CD4-positive, alpha-beta T cell treated with Interleukin-4 for 4 hours (primary cell): ENCODE data around the gene GSS.

Experiments used
- DNase-seq: peaks from one replicate; pipeline ENCODE4 v3.0.0-alpha.2; 2020

The GSS gene

GRCh38 chr20:34992751-34993417 is 37.3 kb upstream of the GSS start:
- DNase-seq = no peak

GRCh38 chr20:34990661-34991214 is 35.1 kb upstream of the GSS start:
- no peak for DNase-seq

DNA sequence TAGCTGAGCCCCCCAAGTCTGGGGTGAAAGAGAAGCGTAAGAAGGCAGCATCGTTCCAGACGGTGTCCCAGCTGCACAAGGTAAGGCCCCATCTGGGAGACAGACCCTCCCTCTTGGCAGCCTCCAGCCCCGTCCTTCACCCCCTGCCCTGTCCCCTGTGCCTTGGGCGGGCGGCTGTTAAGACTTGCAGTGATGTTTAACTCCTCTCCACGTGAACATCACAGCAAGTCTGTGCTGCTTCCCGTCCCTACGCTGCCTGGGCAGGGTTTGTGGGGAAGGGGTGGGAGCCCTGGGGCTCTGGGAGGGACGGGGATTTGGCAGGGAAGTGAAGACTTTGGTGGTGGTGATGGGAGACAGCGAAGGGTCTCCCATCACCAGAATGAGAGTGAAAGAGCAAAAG is 34.6 kb upstream of the GSS start:
- DNase-seq = no peak

DNA sequence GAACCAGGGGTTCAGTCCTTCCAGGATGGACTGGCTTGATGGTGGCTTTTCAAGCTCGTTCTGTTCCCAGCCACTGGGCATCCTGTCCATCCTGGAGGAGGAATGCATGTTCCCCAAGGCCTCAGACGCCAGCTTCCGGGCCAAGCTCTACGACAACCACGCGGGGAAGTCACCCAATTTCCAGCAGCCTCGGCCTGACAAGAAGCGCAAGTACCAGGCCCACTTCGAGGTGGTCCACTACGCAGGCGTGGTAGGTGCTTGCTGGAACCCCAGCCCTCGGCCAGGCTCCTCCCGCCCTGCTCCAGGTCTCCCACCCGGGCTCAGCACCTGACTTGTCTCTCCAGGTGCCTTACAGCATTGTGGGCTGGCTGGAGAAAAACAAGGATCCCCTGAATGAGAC is 34.1 kb upstream of the GSS start:
- DNase-seq = no peak

GRCh38 chr20:34989118-34989517 is 33.5 kb upstream of the GSS start:
- DNase-seq = no peak

DNA sequence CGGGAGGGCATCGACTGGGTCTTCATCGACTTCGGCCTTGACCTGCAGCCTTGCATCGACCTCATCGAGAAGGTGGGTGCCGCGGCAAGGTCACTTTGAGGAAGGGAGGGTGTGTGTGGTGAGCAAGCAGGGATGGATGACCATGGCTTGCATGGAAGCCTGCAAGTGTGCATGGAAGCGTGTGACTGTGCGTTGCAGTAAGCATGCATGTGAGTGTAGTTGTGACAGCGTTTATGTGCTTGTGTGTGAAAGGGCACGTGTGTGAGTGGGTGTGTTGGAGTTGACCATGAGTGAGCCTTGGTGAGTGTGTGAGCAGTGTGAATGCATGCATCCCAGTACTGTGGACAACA is 32.6 kb upstream of the GSS start:
- DNase-seq = no peak

DNA sequence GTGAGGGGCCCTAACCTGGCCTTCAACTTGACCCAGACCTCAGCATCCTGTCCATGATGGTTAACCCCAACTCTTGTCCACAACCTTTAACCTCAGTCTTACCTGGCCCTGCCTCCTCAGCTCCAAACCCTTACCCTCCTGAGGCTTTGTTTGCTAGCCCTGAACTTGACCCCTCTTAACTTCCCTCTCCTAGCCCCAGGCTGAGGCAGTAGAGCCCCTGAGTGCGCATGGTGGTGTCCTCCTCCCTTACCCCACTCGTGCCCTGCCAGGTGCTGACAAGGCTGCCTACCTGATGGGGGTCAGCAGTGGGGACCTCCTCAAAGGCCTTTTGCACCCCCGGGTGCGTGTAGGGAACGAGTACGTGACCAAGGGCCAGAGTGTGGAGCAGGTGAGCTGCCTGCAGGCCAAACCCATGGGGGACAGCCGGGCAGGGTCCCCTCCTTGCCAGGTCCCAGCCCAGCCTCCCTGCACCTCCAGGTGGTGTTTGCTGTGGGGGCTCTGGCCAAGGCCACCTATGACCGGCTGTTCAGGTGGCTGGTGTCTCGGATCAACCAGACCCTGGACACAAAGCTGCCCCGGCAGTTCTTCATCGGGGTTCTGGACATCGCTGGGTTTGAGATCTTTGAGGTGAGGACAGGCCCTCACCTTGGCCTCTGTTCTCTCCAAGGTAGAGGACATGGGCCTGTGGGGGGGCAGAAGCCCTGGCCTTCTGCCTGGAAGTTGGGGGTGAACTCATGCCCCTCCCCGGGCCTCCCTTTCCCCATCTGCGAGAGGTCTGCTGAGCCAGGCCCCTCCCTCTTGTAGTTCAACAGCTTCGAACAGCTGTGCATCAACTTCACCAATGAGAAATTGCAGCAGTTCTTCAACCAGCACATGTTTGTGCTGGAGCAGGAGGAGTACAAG is 31.9 kb upstream of the GSS start:
- no peak for DNase-seq

DNA sequence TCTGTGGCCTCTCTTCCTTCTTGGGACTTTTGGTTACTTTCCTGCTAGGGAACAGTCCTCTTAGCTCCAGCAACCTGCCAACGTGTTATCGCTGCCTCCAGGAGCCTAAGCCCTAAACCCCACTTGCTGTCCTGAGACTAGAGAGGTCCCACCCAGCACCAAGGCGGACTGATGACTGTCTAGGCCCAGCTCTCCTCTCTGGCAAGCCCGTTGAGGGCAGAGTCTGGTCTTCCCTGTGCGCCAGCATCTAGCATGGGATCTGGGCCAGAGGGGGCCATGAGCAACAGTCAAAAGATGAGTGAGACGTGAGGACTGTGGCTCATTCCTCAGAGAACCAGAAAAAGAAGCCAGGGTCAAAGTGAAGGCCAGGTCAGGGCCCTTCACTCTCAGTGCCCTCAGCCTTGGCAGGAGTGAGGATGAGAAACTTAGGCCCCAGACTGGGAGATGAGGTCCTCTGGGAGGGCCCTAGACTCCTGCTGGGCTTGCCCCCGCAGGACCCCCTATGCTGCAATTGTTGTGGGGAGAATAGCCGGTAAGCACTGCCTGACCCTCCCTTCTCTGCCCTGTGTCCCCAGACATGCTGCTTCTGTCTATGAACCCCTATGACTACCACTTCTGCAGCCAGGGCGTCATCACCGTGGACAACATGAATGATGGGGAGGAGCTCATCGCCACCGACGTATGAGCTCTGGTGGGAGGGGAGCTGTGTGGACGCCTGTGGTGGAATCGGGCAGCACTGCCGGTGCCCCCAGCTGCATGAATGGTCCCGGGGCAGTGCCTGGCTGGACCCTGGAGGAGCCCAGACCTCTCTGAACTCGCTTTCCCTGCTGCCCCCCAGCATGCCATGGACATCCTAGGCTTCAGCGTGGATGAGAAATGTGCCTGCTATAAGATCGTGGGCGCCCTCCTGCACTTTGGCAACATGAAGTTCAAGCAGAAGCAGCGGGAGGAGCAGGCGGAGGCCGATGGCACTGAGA is 31.0 kb upstream of the GSS start:
- DNase-seq = no peak

DNA sequence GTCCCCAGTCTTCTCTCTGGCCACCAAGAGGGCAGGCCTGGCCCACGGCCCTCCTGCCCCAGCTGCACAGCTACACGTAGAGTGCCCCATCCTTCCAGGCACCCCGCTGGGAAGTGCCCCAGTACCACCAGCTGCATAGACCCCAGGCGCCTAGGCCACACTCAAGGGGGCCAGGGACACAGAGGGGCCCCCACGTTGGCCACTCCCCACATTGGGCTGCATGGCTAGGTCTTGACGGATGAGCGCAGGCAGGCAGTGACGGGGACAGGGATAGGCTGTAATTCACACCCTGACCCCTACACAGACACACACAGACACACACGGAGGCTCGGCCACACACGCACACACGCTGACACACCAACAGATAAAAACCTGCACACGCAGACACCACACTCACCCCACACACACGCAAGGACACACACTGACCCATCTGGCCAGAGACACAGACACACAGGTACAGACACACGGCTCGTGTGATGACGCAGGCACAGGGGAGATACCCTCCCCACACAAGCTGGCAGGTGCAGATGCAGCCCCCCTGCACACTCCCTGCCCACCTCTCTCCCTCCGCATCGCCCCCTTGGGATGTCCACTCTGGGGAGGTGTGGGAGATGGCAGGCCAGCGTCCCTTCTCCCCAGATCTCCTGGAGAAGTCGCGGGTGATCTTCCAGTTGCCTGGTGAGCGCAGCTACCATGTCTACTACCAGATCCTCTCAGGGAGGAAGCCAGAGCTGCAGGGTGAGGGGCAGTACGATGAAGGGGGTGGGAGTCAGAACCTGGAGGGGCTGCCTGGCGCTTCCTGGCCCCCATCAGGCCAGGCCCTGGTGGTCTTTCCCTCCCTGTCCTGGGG is 30.1 kb upstream of the GSS start:
- no peak for DNase-seq

- no peak for DNase-seq
These were observed 29.2 kb upstream of the GSS start for GRCh38 chr20:34984756-34985261.

GRCh38 chr20:34983995-34984735 is 28.6 kb upstream of the GSS start:
- DNase-seq = no peak

- DNase-seq = no peak
These were observed 27.6 kb upstream of the GSS start for GRCh38 chr20:34983089-34983820.

- DNase-seq = no peak
These were observed 26.9 kb upstream of the GSS start for GRCh38 chr20:34982270-34983088.

- DNase-seq = no peak
These were observed 25.1 kb upstream of the GSS start for GRCh38 chr20:34980543-34981233.

GRCh38 chr20:34979366-34980153 is 24.0 kb upstream of the GSS start:
- no peak for DNase-seq

GRCh38 chr20:34978092-34978744 is 22.6 kb upstream of the GSS start:
- no peak for DNase-seq

GRCh38 chr20:34977365-34978091 is 21.9 kb upstream of the GSS start:
- DNase-seq = no peak
